Measurements from ENCODE around the gene GCNT3. TPM values are rescaled to one million over a fixed set of nuclear protein-coding genes. Genes with fewer than 3 reads are reported as not detected.

The GCNT3 gene
- polyA plus RNA-seq, 1 experiment, result 0.29 TPM

GRCh38 chr15:59615661-59616060 lies 4.1 kb downstream of the GCNT3 start:
- Histone ChIP-seq H3K27me3 (ENCODE audit: control insufficient read depth, insufficient read depth, low read length) (peaks cover 6% of the 10 kb centered on the region), H3K9me3 (ENCODE audit: control insufficient read depth, insufficient read depth, low read length) (no peaks in the 10 kb centered on the region), H3K4me3 (ENCODE audit: low read depth, low read length) (no peak overlapping the region), H3K27ac (ENCODE audit: low read depth, low read length) (no peak overlapping the region)
- TF ChIP-seq CTCF (IDR thresholded peaks at IDR 0.05; ENCODE audit: low read depth, low read length), result no peak
- no peak for DNase-seq (ENCODE audit: low read depth, low spot score)
- ChIA-PET CTCF (no interaction called here), POLR2A (interaction anchor here (0.5 kb wide), 1 partner anchor 33 kb away, joined by 4 read pairs; no protein-coding TSS in a partner anchor)

- ChIA-PET POLR2A (interaction anchor here (0.5 kb wide), 1 partner anchor 32 kb away, joined by 4 read pairs; no protein-coding TSS in a partner anchor), CTCF (interaction anchor here (1.4 kb wide), 1 partner anchor 87 kb away, joined by 8 read pairs; no protein-coding TSS in a partner anchor)
- Histone ChIP-seq H3K27ac (ENCODE audit: low read depth, low read length) (no peak overlapping the region), H3K9me3 (ENCODE audit: control insufficient read depth, insufficient read depth, low read length) (no peaks in the 10 kb centered on the region), H3K4me3 (ENCODE audit: low read depth, low read length) (no peak overlapping the region), H3K27me3 (ENCODE audit: control insufficient read depth, insufficient read depth, low read length) (peaks cover 6% of the 10 kb centered on the region)
- no peak for TF ChIP-seq CTCF (IDR thresholded peaks at IDR 0.05; ENCODE audit: low read depth, low read length)
- no peak for DNase-seq (ENCODE audit: low read depth, low spot score)
Measured at GRCh38 chr15:59616379-59616778, 4.8 kb downstream of the GCNT3 start.

GRCh38 chr15:59618406-59618805 lies 6.8 kb downstream of the GCNT3 start:
- DNase-seq (ENCODE audit: low read depth, low spot score), result no peak
- no peak for TF ChIP-seq CTCF (IDR thresholded peaks at IDR 0.05; ENCODE audit: low read depth, low read length)
- H3K4me3 ChIP-seq (ENCODE audit: low read depth, low read length), result no peak overlapping the region
- ChIA-PET CTCF (no interaction called here), POLR2A (no interaction called here)
- H3K27ac ChIP-seq (ENCODE audit: low read depth, low read length), result no peak overlapping the region
- H3K27me3 ChIP-seq (ENCODE audit: control insufficient read depth, insufficient read depth, low read length), result no peaks in the 10 kb centered on the region
- no peaks in the 10 kb centered on the region for H3K9me3 ChIP-seq (ENCODE audit: control insufficient read depth, insufficient read depth, low read length)

GRCh38 chr15:59622289-59622688 lies 10.7 kb downstream of the GCNT3 start:
- CTCF ChIA-PET, result interaction anchor here (0.7 kb wide), 1 partner anchor 16 kb away, joined by 7 read pairs; no protein-coding TSS in a partner anchor

More at GRCh38 chr15:59622289-59622688, 10.7 kb downstream of the GCNT3 start:
- TF ChIP-seq CTCF (IDR thresholded peaks at IDR 0.05; ENCODE audit: low read depth, low read length), result peak; percentile 37
- POLR2A ChIA-PET, result no interaction called here
- H3K27me3 ChIP-seq (ENCODE audit: control insufficient read depth, insufficient read depth, low read length), result peaks cover 3% of the 10 kb centered on the region
- H3K27ac ChIP-seq (ENCODE audit: low read depth, low read length), result no peak overlapping the region
- no peaks in the 10 kb centered on the region for H3K9me3 ChIP-seq (ENCODE audit: control insufficient read depth, insufficient read depth, low read length)
- H3K4me3 ChIP-seq (ENCODE audit: low read depth, low read length), result no peak overlapping the region
- DNase-seq (ENCODE audit: low read depth, low spot score), result no peak
